ENCODE results near the gene MRC2. TPM values are rescaled to one million over a fixed set of nuclear protein-coding genes. Genes with fewer than 3 reads are reported as not detected.

Gene MRC2
- total RNA-seq, 1 experiment from 2014 or later = 10.7 TPM

DNA sequence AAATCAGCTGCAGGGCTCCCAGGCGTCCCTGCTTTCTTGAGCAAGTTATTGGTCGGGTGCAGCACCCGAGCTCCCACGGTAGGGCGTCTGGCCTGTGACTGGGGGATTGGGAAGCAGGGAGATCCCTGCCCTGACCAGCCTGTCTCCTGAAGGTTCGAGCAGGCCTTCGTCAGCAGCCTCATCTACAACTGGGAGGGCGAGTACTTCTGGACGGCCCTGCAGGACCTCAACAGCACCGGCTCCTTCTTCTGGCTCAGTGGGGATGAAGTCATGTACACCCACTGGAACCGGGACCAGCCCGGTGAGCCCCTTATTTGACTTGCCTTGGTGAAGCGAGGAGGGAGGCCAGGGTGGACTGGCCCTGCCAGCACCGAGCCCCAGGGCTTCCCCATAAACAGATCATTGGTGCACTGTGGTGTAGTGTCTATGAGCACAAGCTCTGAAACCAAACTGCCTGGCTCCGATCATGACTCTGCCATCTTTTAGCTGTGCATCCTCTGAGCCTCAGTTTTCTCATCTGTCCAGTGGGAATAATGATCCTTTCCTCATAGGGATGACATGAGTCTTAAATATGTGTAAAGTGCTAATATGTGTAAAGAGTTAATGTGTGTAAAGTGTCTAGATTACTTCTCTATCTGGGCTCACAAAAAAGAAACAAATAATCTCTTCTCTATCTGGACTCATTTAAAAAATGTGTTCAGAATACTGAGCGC lies 48.9 kb downstream of the MRC2 start:
- no peak overlapping the region for H3K4me3 ChIP-seq (replicated peaks in 1 of 2; ENCODE audit: low read depth in 1 of 2, low read length in 2 of 2)
- ChIA-PET POLR2A (no interaction called here), RAD21 (ENCODE audit: low non-redundant PET in 1 of 2, low total read pairs in 2 of 2, uncharacterized antibody in 2 of 2, unreplicated experiment in 2 of 2) (no interaction called here), CTCF (no interaction called here)
- no peak overlapping the region for H3K9ac ChIP-seq (ENCODE audit: low read length)
- no peaks in the 10 kb centered on the region for H3K9me3 ChIP-seq (ENCODE audit: control insufficient read depth in 1 of 2, insufficient read depth in 1 of 2, low read depth in 1 of 2, low read length in 2 of 2)
- BruUV-seq (replicated peaks) = no TSS peak
- H3K79me2 ChIP-seq (ENCODE audit: insufficient read depth, low read length) = no peaks in the 10 kb centered on the region
- no peak for TF ChIP-seq SP1 (IDR thresholded peaks at IDR 0.05; ENCODE audit: low read depth)
- TF ChIP-seq, protein P1, sequence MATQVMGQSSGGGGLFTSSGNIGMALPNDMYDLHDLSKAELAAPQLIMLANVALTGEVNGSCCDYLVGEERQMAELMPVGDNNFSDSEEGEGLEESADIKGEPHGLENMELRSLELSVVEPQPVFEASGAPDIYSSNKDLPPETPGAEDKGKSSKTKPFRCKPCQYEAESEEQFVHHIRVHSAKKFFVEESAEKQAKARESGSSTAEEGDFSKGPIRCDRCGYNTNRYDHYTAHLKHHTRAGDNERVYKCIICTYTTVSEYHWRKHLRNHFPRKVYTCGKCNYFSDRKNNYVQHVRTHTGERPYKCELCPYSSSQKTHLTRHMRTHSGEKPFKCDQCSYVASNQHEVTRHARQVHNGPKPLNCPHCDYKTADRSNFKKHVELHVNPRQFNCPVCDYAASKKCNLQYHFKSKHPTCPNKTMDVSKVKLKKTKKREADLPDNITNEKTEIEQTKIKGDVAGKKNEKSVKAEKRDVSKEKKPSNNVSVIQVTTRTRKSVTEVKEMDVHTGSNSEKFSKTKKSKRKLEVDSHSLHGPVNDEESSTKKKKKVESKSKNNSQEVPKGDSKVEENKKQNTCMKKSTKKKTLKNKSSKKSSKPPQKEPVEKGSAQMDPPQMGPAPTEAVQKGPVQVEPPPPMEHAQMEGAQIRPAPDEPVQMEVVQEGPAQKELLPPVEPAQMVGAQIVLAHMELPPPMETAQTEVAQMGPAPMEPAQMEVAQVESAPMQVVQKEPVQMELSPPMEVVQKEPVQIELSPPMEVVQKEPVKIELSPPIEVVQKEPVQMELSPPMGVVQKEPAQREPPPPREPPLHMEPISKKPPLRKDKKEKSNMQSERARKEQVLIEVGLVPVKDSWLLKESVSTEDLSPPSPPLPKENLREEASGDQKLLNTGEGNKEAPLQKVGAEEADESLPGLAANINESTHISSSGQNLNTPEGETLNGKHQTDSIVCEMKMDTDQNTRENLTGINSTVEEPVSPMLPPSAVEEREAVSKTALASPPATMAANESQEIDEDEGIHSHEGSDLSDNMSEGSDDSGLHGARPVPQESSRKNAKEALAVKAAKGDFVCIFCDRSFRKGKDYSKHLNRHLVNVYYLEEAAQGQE (IDR thresholded peaks at IDR 0.05; ENCODE audit: low read depth) = no peak
- no peak for TF ChIP-seq EZH2phosphoT487 (IDR thresholded peaks at IDR 0.05; ENCODE audit: borderline replicate concordance)
- H3K4me1 ChIP-seq (ENCODE audit: control insufficient read depth in 1 of 2, insufficient read depth in 2 of 2, low read length in 2 of 2) = peaks cover 9 to 11% of the 10 kb centered on the region in 2 experiments; a peak in 3 of 4 replicates
- intact Hi-C loops (cut with micrococcal nuclease) = loop anchor here (10.0 kb wide), 1 partner anchor 408 kb away; no protein-coding TSS in a partner anchor
- H3K4me2 ChIP-seq (ENCODE audit: low read length) = no peak overlapping the region
- H3K27ac ChIP-seq (ENCODE audit: low read depth, low read length) = no peak overlapping the region
- H3K9me2 ChIP-seq (ENCODE audit: insufficient read depth) = no peaks in the 10 kb centered on the region
- no peaks in the 10 kb centered on the region for H3K27me3 ChIP-seq (ENCODE audit: insufficient read depth, low read length)
- H3K36me3 ChIP-seq (ENCODE audit: control insufficient read depth in 1 of 2, insufficient read depth in 2 of 2, low read length in 2 of 2) = no peaks in the 10 kb centered on the region
- no peak overlapping the region for H2AFZ ChIP-seq (ENCODE audit: low read depth, low read length, poor library complexity, severe bottlenecking)
- H4K20me1 ChIP-seq (ENCODE audit: insufficient read depth) = no peaks in the 10 kb centered on the region
- DNase-seq (ENCODE audit: low read depth, low spot score) (no peak), ATAC-seq (no peak)

DNA sequence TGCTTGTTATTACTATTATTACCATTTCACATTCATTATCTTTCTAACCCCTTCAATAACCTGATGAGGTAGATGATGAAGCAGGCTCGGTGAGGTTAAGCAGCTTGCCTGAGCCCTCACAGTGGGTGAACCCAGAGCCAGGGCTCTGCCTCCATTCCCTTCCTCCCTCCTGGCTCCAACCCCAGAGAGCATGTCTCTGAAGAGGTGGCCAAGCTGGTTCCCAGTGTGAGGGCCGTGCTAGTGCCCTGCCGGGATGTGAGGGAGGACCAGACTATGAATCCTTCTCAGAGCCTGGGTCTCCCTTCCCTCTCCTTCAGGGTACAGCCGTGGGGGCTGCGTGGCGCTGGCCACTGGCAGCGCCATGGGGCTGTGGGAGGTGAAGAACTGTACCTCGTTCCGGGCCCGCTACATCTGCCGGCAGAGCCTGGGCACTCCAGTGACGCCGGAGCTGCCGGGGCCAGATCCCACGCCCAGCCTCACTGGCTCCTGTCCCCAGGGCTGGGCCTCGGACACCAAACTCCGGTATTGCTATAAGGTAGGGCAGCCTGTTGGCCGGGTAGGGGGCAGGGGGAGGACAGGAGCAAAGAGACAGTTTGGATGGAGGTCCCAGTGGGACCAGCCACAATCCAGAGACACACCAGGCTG lies 49.6 kb downstream of the MRC2 start:
- no peak for DNase-seq (ENCODE audit: low read depth, low spot score)
- H3K4me3 ChIP-seq (replicated peaks in 1 of 2; ENCODE audit: low read depth in 1 of 2, low read length in 2 of 2) = no peak overlapping the region
- no peak overlapping the region for H3K4me2 ChIP-seq (ENCODE audit: low read length)
- no TSS peak for BruUV-seq (replicated peaks)
- no peaks in the 10 kb centered on the region for H3K27me3 ChIP-seq (ENCODE audit: insufficient read depth, low read length)
- no peaks in the 10 kb centered on the region for H3K9me2 ChIP-seq (ENCODE audit: insufficient read depth)
- no peak for ATAC-seq
- no peaks in the 10 kb centered on the region for H3K36me3 ChIP-seq (ENCODE audit: control insufficient read depth in 1 of 2, insufficient read depth in 2 of 2, low read length in 2 of 2)
- no peak overlapping the region for H2AFZ ChIP-seq (ENCODE audit: low read depth, low read length, poor library complexity, severe bottlenecking)
- no peak overlapping the region for H3K9ac ChIP-seq (ENCODE audit: low read length)
- no peaks in the 10 kb centered on the region for H3K9me3 ChIP-seq (ENCODE audit: control insufficient read depth in 1 of 2, insufficient read depth in 1 of 2, low read depth in 1 of 2, low read length in 2 of 2)
- CTCF ChIA-PET = no interaction called here
- POLR2A ChIA-PET = no interaction called here
- intact Hi-C loops (cut with micrococcal nuclease) = loop anchor here (10.0 kb wide), 1 partner anchor 408 kb away; no protein-coding TSS in a partner anchor
- RAD21 ChIA-PET (ENCODE audit: low non-redundant PET in 1 of 2, low total read pairs in 2 of 2, uncharacterized antibody in 2 of 2, unreplicated experiment in 2 of 2) = no interaction called here
- H3K79me2 ChIP-seq (ENCODE audit: insufficient read depth, low read length) = no peaks in the 10 kb centered on the region
- H3K27ac ChIP-seq (ENCODE audit: low read depth, low read length) = no peak overlapping the region
- H3K4me1 ChIP-seq (ENCODE audit: control insufficient read depth in 1 of 2, insufficient read depth in 2 of 2, low read length in 2 of 2) = peaks cover 2 to 4% of the 10 kb centered on the region in 2 experiments; a peak in 3 of 4 replicates
- no peaks in the 10 kb centered on the region for H4K20me1 ChIP-seq (ENCODE audit: insufficient read depth)
- TF ChIP-seq, protein P2, sequence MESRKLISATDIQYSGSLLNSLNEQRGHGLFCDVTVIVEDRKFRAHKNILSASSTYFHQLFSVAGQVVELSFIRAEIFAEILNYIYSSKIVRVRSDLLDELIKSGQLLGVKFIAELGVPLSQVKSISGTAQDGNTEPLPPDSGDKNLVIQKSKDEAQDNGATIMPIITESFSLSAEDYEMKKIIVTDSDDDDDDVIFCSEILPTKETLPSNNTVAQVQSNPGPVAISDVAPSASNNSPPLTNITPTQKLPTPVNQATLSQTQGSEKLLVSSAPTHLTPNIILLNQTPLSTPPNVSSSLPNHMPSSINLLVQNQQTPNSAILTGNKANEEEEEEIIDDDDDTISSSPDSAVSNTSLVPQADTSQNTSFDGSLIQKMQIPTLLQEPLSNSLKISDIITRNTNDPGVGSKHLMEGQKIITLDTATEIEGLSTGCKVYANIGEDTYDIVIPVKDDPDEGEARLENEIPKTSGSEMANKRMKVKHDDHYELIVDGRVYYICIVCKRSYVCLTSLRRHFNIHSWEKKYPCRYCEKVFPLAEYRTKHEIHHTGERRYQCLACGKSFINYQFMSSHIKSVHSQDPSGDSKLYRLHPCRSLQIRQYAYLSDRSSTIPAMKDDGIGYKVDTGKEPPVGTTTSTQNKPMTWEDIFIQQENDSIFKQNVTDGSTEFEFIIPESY (IDR thresholded peaks at IDR 0.05; ENCODE audit: extremely low read depth, insufficient replicate concordance, low read length) = no peak
- TF ChIP-seq SP1 (IDR thresholded peaks at IDR 0.05; ENCODE audit: low read depth) (no peak), ZFX (IDR thresholded peaks at IDR 0.05) (no peak), SIN3A (IDR thresholded peaks at IDR 0.05; ENCODE audit: low read depth) (no peak)
